Endothelial cell (in vitro differentiated cells): ENCODE measurements around the gene CASP3. TPM values are rescaled to one million over a fixed set of nuclear protein-coding genes. Genes with fewer than 3 reads are reported as not detected.

Experiments
- DNase-seq: peaks from one replicate; pipeline ENCODE4 v3.0.0; 2021; ENCODE audit warnings: low spot score
- H3K27ac Mint-ChIP-seq: one replicate; pipeline ENCODE4 v1.8.0; 2021; ENCODE audit warnings: mixed read lengths, inconsistent platforms; ENCODE audit not compliant: unreplicated experiment
- H3K27me3 Mint-ChIP-seq: one replicate; pipeline ENCODE4 v1.8.0; 2021; ENCODE audit warnings: mild to moderate bottlenecking, moderate library complexity, mixed read lengths, inconsistent platforms; ENCODE audit not compliant: unreplicated experiment
- H3K36me3 Mint-ChIP-seq: one replicate; pipeline ENCODE4 v1.8.0; 2021; ENCODE audit warnings: mild to moderate bottlenecking, low read depth, mixed read lengths, inconsistent platforms; ENCODE audit not compliant: unreplicated experiment
- H3K4me1 Mint-ChIP-seq: one replicate; pipeline ENCODE4 v1.8.0; 2021; ENCODE audit warnings: mild to moderate bottlenecking, mixed read lengths, inconsistent platforms; ENCODE audit not compliant: unreplicated experiment
- H3K4me3 Mint-ChIP-seq: one replicate; pipeline ENCODE4 v1.8.0; 2021; ENCODE audit warnings: mild to moderate bottlenecking, mixed read lengths, inconsistent platforms; ENCODE audit not compliant: unreplicated experiment
- H3K9me3 Mint-ChIP-seq: one replicate; pipeline ENCODE4 v1.8.0; 2021; ENCODE audit warnings: mixed read lengths, inconsistent platforms; ENCODE audit not compliant: unreplicated experiment
- CTCF ChIP-seq: fragments of 200-600 bp; sonication (generic); IDR thresholded peaks from one replicate; pipeline ENCODE4 v1.5.0; 2021; ENCODE audit warnings: antibody characterized with exemption; ENCODE audit not compliant: unreplicated experiment
- total RNA-seq: library from RNA; stranded (reverse); fragmentation: NEBNext Ultra II Directional; extraction: Animal tissue kit (Norgen Biotek cat#: 25700); gene quantifications from one replicate; pipeline ENCODE4 v1.2.1, GENCODE V29; 2021; ENCODE audit not compliant: unreplicated experiment

The CASP3 gene
- total RNA-seq, 1 donor from 2014 or later = 53.2 TPM

GRCh38 chr4:184693056-184693455 is 43.8 kb upstream of the CASP3 start:
- no peaks in the 10 kb centered on the region for H3K36me3 Mint-ChIP-seq
- H3K27me3 Mint-ChIP-seq = no peaks in the 10 kb centered on the region
- H3K27ac Mint-ChIP-seq = no peak overlapping the region
- peaks cover 7% of the 10 kb centered on the region for H3K4me1 Mint-ChIP-seq
- no peak overlapping the region for H3K4me3 Mint-ChIP-seq
- no peaks in the 10 kb centered on the region for H3K9me3 Mint-ChIP-seq
- no peak for TF ChIP-seq CTCF
- no peak for DNase-seq

DNA sequence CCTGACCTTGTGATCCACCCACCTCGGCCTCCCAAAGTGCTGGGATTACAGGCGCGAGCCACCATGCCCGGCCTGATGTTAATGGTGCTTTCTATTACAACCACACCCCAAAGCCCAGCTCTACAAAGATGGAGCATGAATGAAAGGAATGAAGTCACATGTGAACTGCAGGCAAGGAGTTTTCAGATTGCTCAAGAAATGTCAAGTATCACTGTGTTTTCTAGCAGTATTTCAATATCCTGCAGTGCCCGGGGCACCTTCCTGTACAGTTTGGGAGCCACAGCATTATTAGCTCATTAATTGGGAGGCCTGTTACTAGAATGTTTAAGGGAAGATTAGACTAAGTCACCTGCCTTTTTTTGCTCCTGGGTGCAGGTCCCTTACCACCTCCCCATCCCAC is 40.4 kb upstream of the CASP3 start:
- TF ChIP-seq CTCF = no peak
- no peaks in the 10 kb centered on the region for H3K9me3 Mint-ChIP-seq
- no peak overlapping the region for H3K27ac Mint-ChIP-seq
- H3K36me3 Mint-ChIP-seq = no peaks in the 10 kb centered on the region
- DNase-seq = no peak
- H3K4me1 Mint-ChIP-seq = peaks cover 12% of the 10 kb centered on the region
- no peaks in the 10 kb centered on the region for H3K27me3 Mint-ChIP-seq
- no peak overlapping the region for H3K4me3 Mint-ChIP-seq

DNA sequence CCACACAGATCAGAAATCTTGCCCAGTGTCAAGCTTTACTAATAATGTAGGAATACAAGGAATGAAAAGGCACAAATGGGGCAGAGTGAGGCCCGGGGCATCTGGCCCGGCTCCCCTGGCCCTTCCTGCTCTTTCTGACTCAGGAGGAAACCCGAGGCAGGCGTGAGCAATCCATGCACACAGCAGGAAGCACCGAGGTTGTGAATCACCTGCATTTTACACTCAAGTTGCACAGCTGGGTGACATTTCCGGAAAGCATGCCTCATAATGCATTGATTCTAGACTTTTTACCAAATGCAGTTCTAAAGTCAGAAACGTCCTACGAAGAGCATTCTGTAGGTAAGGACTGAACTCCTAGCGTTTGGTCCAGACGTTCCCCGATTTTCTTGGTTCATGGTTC is 39.2 kb upstream of the CASP3 start:
- no peak overlapping the region for H3K4me3 Mint-ChIP-seq
- H3K9me3 Mint-ChIP-seq = no peaks in the 10 kb centered on the region
- H3K36me3 Mint-ChIP-seq = no peaks in the 10 kb centered on the region
- peaks cover 16% of the 10 kb centered on the region for H3K4me1 Mint-ChIP-seq
- H3K27me3 Mint-ChIP-seq = peaks cover 2% of the 10 kb centered on the region
- H3K27ac Mint-ChIP-seq = no peak overlapping the region
- no peak for TF ChIP-seq CTCF
- peak; percentile 15 for DNase-seq

GRCh38 chr4:184688005-184688404 is 38.8 kb upstream of the CASP3 start:
- peaks cover 16% of the 10 kb centered on the region for H3K4me1 Mint-ChIP-seq
- no peak overlapping the region for H3K27ac Mint-ChIP-seq
- H3K4me3 Mint-ChIP-seq = no peak overlapping the region
- no peaks in the 10 kb centered on the region for H3K9me3 Mint-ChIP-seq
- no peak for DNase-seq
- H3K27me3 Mint-ChIP-seq = peaks cover 2% of the 10 kb centered on the region
- no peaks in the 10 kb centered on the region for H3K36me3 Mint-ChIP-seq
- no peak for TF ChIP-seq CTCF

DNA sequence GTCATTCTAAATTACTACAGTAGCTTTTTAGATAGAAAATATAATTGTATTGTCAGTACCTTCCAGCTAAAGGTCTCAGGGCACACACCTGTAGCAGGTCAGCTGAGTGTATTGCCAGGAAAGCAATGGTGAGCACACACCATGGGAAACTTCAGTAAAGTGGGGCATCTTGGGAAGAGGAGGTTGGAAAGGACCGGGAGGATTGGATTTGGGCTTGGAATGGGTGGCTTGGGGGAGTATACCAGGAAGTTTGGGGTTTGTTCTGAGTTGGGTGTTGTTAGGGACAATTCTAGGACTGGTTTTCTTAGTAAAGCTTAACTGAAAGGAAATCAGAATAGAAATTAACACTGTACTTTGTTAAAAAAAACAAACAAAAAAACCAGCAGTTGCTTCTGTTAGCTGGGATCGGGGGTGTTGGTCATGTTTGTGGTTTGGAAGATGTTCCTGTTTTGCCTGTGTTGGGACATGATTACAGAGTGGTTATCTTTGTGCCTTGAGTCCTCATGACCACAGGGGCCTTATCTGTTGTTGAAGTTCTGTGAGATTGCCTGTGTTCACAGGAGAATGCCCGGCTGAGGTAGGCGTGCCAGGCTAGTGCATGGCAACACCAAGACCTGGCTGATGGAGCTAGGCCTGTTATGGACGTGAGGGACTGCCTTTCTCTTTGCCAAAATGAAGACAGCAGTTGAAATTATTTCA is 35.4 kb upstream of the CASP3 start:
- no peak overlapping the region for H3K27ac Mint-ChIP-seq
- H3K4me3 Mint-ChIP-seq = no peak overlapping the region
- no peaks in the 10 kb centered on the region for H3K36me3 Mint-ChIP-seq
- DNase-seq = no peak
- no peaks in the 10 kb centered on the region for H3K9me3 Mint-ChIP-seq
- TF ChIP-seq CTCF = no peak
- H3K27me3 Mint-ChIP-seq = peaks cover 2% of the 10 kb centered on the region
- H3K4me1 Mint-ChIP-seq = peaks cover 16% of the 10 kb centered on the region
